Activated gamma-delta T cell treated with Interleukin-2 at 50 U/mL for 16 hours (primary cell): ENCODE measurements around the gene ABCD3.

Experiments used
- DNase-seq: peaks from one replicate; pipeline ENCODE4 v3.0.0-alpha.2; 2020

The ABCD3 gene

DNA sequence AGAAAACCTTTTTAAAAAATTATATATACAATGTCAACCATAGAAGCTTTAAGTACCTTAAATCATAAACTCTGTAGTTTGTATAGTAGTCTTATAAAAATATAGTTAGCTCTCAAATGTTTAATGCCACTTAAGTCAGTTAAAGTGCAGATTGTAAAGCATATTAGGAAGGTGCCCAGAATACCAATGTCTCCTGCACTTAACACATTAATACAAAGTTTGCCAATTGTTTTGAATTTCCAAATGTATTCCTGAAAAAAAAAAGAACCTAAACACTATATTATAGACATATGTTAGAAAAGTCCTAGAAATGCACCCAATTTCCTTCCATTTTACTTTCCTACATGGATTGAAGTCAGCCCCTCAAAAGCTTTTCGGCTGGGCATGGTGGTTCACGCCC, 111.2 kb downstream of the ABCD3 start:
- no peak for DNase-seq

- no peak for DNase-seq
These were observed 112.2 kb downstream of the ABCD3 start for GRCh38 chr1:94530373-94530878.

DNA sequence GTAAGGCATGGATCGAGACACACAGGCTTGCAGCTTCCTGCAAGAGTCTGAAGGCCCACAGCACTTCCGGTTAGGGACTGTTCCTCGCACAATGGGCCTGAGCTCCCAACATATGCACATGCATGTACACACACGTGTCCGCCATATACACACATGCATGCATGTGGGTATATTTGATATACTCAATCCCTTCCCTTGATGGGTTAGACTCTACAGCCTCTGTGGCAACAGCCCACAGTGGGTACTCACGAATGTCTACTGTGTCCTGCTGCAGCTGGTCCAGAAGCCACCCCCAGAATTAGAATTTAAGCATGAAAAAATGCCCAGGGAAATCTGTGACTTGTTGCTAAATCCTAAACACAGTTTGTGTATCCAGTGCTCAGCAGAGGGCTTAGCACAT, 113.5 kb downstream of the ABCD3 start:
- no peak for DNase-seq

- no peak for DNase-seq
These were observed 113.9 kb downstream of the ABCD3 start for GRCh38 chr1:94532077-94532476.

DNA sequence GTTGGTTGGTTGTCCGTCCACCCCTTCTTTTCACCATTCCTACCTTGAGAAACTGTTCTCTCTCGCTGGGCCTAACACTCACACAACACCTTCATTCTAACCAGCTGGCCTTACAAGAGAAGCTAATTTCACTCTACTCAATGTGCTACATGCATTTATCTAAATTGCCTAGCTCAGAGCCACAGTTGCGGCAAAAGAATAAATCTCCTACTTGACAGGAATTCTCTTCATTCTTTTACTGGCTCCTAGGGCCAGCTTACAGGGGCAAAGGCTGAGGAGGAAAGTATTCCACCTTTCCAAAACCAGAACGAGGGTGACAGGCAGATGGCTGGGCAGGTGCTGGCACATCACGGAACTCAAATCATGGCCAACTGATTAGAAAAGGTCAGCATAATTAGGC, 116.9 kb downstream of the ABCD3 start:
- no peak for DNase-seq

DNA sequence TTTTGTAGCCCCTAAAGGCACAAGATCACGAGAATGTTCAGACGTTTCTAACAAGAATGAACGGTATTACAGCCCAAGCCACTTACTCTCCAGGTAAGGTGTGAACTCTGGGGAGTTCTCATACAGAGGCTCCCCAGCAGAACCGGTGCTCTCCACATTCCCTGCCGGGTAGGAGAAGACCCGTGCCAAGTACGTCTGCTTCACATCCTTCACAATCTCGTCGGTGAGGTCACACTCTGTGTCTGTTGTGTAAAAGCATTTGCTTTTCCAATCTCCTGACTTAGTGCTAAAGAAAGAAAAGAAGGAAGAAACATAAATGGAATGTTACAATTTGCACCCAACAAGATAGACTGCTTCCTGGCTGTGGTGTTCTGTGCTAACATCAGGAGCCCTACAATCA, 117.7 kb downstream of the ABCD3 start:
- no peak for DNase-seq

DNA sequence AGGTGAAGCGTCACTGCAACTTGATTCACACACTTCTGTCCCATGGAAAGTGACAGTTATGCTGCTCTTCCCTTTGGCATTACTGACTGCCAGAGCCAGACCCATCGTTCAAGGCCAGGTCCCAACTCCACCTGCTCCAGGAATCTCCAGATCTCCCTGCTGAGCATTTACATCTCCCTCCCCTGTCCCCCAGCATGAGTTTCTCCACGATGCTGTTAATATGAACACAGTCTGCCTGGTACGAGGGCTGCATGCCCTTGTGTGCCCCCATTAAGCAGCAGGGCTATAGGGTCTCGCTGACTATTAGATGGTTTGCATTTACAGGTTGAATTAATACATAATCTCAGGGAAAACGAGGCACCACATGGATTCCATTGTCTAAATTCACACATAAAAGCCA, 119.1 kb downstream of the ABCD3 start:
- no peak for DNase-seq

GRCh38 chr1:94538243-94538827, 120.1 kb downstream of the ABCD3 start:
- DNase-seq: no peak

GRCh38 chr1:94539496-94539895, 121.3 kb downstream of the ABCD3 start:
- DNase-seq: no peak

GRCh38 chr1:94540440-94541245, 122.5 kb downstream of the ABCD3 start:
- DNase-seq: no peak

- DNase-seq: peak; percentile 35
These were observed 123.3 kb downstream of the ABCD3 start, which contains the start of gene F3 for GRCh38 chr1:94541246-94542087. TSS of gene F3 (minus strand) at chr1:94541759. CDS start at chr1:94541636, 123 bp downstream.

DNA sequence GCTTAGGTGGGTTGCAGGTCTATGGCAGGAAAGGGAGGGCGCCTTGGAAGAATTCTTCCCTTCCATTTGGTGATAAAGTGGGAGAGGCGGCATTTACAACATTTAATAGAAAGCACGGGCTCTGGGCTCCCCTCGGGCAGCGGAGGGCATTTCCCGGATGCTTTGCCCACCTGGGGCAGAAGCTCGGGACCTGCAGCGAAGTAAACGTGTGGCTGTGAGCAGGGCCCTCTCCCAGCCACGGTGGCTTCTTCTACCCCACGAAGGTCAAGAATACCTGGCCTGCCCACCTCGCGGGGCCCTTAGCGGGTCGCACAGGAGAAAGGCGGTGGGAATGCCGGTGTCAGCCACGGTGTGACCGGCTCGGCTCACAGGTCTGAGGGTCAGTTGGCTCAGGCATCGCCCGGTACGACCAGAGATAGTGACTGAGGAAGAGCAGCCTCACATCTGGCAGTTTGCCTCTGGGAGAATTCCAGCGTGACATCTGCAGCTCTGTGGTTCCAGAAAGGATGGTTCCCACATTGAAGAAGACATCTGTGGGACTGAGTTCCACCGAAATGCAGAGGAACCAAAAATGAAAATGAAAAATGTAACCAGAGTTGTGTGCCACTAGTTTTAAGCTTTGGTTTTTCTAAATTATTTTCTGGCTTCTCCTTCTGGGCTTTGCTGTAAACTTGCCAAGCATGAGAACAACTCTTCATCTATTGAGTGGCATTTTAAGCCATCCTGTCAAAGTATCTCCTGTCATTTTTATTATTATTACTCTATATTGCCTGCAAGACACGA, 124.1 kb downstream of the ABCD3 start:
- DNase-seq: no peak

- no peak for DNase-seq
These were observed 124.8 kb downstream of the ABCD3 start for GRCh38 chr1:94543001-94543400.

GRCh38 chr1:94543893-94544635, 125.9 kb downstream of the ABCD3 start:
- no peak for DNase-seq

DNA sequence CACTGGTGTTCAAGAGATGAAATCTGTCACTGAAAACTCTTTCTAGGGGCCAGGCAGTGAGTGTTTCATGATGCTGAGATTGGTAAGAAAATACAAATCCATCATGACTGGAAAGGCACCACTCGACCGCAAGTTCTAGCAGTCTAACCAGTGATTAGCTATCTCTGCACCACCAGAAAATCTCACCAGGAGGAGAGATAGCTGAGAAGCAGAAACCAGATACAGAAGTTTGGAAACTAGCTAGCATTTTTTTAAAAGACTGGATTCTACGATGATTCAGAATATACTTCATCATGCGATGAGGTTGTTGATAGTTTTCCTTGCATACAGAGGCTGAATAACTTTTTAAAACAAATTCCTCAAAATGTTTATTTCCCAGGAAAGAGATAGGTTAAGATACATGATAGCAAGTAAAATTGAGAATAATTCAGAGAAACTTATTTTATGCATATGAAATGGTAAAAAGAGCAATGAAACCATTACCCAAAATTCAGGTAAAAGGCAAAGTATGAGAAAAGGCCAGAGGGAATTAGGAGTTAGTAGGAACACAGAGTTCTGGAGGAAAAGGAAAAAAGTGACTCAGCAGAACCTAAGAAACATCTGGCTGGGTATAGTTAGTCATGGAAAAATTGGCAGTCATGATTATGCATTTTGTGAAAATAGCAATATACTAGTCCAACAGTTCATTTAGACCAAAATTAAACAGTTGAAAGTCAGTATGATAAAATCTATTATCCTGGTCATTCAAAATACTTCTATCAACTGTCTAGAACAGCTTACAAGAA, 126.7 kb downstream of the ABCD3 start:
- DNase-seq: no peak

DNA sequence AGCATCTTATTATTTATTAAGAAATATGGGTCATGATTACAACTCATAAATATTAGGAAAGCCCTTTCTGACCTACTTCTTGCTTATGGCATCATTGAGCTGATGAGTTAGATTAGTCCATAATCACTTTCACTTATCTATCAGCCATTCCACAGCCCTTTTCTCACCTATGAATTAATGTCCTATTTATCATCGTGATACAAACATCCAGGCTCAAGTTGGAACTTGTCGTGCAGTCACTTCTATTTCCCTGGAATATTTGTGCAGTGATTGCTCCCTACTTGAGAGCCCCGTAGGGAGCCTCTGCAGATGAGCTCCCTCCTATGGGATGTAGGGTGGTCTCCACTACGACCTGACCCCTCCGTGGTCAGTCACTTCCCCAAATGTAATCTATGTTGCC, 131.5 kb downstream of the ABCD3 start:
- DNase-seq: no peak

- DNase-seq: no peak
These were observed 132.2 kb downstream of the ABCD3 start for GRCh38 chr1:94550396-94550795.

GRCh38 chr1:94550800-94551241, 132.6 kb downstream of the ABCD3 start:
- no peak for DNase-seq

DNA sequence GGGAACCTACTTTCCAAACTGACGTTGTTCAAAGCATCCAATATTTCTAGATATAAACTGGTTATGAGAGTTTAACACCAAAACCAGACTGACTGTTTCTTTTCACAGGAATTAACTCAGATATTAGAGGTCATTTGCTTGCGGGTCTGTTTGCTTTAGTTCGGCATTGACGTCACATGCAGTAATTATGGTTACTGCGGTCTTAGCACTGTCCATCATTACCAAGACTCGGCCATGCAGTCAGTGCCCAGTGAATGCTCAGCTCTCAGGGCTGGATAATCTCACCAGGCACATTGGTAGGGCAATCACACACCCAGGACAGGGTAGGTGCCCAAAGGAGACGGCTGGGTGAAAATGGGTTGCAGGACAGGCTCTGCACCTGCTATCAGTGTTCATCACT, 133.3 kb downstream of the ABCD3 start:
- DNase-seq: no peak

DNA sequence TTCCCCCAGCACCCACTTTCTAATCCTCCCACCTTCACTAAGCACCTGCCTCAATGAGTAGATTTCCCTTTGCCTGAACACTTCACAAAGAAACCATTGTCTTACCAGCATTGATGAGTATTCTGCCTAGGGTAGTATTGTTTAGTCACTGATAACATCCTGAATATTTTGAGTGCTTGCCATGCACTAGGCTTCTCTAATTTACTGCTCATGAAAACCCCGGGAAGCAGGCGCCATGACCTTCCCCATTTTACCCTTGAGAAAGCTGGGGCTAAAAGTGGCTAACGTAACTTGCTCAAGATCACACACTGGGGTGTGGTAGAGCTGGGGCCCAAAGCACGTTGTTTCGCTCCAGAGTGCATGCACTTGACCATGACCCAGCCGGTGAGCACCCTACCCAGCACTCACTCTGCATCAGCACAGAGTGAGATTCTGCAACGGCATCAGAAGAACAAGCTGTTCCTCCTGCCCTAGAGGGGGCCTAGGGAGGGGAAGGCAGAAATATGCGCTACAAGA, 133.9 kb downstream of the ABCD3 start:
- no peak for DNase-seq

DNA sequence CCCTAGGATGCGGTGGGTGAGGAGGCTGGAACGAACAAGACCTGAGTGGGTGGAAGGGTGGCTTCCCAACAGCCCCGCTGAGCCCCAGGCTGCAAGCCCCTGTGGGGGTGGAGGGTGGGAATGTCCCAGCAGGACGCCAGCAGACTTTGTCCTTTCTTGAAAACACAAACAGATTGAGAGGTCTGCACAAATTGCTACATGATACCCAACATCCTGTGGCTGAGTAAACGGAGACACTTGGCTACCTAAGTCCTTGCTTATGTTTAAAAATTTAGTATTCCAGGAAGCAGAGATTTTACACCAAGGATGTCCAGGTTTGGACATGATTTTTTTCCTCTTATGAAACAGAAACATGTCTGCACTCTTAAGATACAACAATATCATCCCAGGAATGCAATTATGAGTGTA, 135.1 kb downstream of the ABCD3 start:
- no peak for DNase-seq
